Kidney (tissue), 14 donors: Measurements from ENCODE around the gene ABCA4. TPM values are rescaled to one million over a fixed set of nuclear protein-coding genes. Genes with fewer than 3 reads are reported as not detected.

Source experiments
- DNase-seq, 5 donors: peaks; one replicate each; pipeline ENCODE4 v3.0.0-alpha.2; 2013 to 2020
- FAIRE-seq: peaks from 2 replicates; lab custom pipeline; 2012; peaks lifted over from hg19 to GRCh38; lab: Jason Lieb, UNC
- H3K27ac ChIP-seq, 2 donors: one replicate each; pipeline ENCODE4 v1.7.0; 2013; ENCODE audit warnings: low read depth in 2 of 2, low read length in 2 of 2, inconsistent platforms in 1 of 2
- H3K27me3 ChIP-seq: one replicate; pipeline ENCODE4 v1.7.1; 2013; ENCODE audit warnings: low read length, inconsistent platforms; ENCODE audit not compliant: control insufficient read depth, insufficient read depth
- H3K36me3 ChIP-seq, 3 donors: one replicate each; pipeline versions ENCODE4 v1.7.0 to v1.7.1; 2013; ENCODE audit warnings: low read length in 3 of 3, control low read depth in 1 of 3, inconsistent platforms in 1 of 3; ENCODE audit not compliant: insufficient read depth in 3 of 3, control insufficient read depth in 2 of 3
- H3K4me1 ChIP-seq, 3 donors: one replicate each; pipeline versions ENCODE4 v1.7.0 to v1.7.1; 2013; ENCODE audit warnings: low read length in 3 of 3, inconsistent platforms in 1 of 3, low read depth in 1 of 3; ENCODE audit not compliant: control insufficient read depth in 2 of 3, insufficient read depth in 2 of 3
- H3K4me3 ChIP-seq, 3 donors: one replicate each; pipeline versions ENCODE4 v1.7.0 to v1.8.1; 2013; ENCODE audit warnings: low read length in 3 of 3, control low read depth in 1 of 3, inconsistent platforms in 1 of 3
- H3K9ac ChIP-seq, 3 donors: one replicate each; pipeline versions ENCODE4 v1.7.0 to v1.7.1; 2013; ENCODE audit warnings: low read length in 3 of 3, control low read depth in 1 of 3, inconsistent platforms in 1 of 3
- H3K9me3 ChIP-seq, 3 donors: one replicate each; pipeline versions ENCODE4 v1.7.0 to v1.7.1; 2013; ENCODE audit warnings: low read length in 3 of 3, control low read depth in 1 of 3, inconsistent platforms in 1 of 3; ENCODE audit not compliant: control insufficient read depth in 2 of 3, insufficient read depth in 1 of 3
- intact Hi-C: fragments of 100-400 bp; cut with DNase I; formaldehyde crosslinking; loops from one replicate; pipeline ENCODE4 v1.11.1; 2022
- polyA plus RNA-seq: library from polyadenylated mRNA; stranded (reverse); fragments of 350-450 nt; fragmentation: Illumina TruSeq; extraction: RNeasy Lipid Tissue Mini Kit (QIAGEN cat#74804); gene quantifications from one replicate; pipeline ENCODE4 v1.2.3, GENCODE V29; 2014; ENCODE audit warnings: low read depth, low replicate concordance; ENCODE audit not compliant: insufficient read depth
- total RNA-seq: library from RNA; stranded (reverse); fragmentation: NEBNext Ultra II Directional; extraction: Animal tissue kit (Norgen Biotek cat#: 25700); gene quantifications from one replicate; pipeline ENCODE4 v1.2.1, GENCODE V29; 2021
- TF ChIP-seq, protein P1 (sequence below): IDR thresholded peaks from 3 replicates; pipeline ENCODE4 v1.5.1; 2012; ENCODE audit warnings: mild to moderate bottlenecking, moderate library complexity, borderline replicate concordance; ENCODE audit not compliant: insufficient read depth; ENCODE audit errors: extremely low read depth
- donor health status: control.
- donor health status: control.
- donor health status: control.
- donor health status: control.
- donor health status: control.
- donor health status: DM: yes; HTN: yes; CAD: no.
- donor health status: Normal renal cell carcinoma (clear cell type).

ABCA4 gene
- total and polyA plus RNA-seq, 2 donors from 2014 or later = 1.5 to 2.1 TPM

DNA sequence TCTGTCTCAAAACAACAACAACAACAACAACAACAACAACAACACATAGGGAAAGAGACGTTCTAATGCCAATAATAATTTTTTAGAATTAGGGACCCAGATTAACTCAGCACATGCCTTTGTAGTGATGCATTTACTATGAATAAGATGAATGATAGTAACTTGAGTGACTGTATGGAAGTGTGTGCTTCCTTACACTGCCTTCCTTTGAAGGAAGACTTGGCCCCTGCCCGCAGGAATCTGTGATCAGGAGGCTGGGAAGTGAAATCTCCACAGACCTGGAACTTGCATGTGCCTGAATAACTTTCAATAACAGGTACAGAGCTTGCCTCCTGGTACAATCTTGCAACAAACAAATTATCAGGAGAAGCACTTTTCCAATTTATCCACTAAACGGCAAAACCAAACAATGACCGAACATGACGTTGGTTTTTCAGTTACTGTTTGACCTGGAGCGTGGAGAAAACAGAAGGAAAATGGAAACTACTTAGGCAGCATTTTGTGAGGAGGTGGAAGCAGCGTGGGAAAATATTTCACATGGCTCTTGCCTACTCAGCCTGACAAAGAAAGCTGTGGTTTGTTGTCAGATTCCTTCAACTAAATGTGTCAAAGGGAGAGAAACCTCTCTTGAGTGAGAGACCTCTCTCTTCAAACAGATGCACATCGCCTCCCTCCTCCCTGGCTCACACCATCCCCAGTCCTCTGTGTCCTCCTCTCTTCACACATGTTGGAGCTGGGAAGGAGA, 10.1 kb upstream of the ABCA4 start:
- intact Hi-C loops = no loop called here
- TF ChIP-seq, protein P1, sequence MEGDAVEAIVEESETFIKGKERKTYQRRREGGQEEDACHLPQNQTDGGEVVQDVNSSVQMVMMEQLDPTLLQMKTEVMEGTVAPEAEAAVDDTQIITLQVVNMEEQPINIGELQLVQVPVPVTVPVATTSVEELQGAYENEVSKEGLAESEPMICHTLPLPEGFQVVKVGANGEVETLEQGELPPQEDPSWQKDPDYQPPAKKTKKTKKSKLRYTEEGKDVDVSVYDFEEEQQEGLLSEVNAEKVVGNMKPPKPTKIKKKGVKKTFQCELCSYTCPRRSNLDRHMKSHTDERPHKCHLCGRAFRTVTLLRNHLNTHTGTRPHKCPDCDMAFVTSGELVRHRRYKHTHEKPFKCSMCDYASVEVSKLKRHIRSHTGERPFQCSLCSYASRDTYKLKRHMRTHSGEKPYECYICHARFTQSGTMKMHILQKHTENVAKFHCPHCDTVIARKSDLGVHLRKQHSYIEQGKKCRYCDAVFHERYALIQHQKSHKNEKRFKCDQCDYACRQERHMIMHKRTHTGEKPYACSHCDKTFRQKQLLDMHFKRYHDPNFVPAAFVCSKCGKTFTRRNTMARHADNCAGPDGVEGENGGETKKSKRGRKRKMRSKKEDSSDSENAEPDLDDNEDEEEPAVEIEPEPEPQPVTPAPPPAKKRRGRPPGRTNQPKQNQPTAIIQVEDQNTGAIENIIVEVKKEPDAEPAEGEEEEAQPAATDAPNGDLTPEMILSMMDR = no peak
- Histone ChIP-seq H3K4me3 (no peak overlapping the region), H3K4me1 (peaks cover 0 to 2% (median 2%) of the 10 kb centered on the region in 3 donors), H3K9me3 (no peaks in the 10 kb centered on the region), H3K27me3 (no peaks in the 10 kb centered on the region), H3K27ac (no peak overlapping the region), H3K9ac (peak overlapping the region in 1 of 3 donors; percentile 42), H3K36me3 (no peaks in the 10 kb centered on the region)
- FAIRE-seq (no peak), DNase-seq (peak in 1 of 5 donors; percentile 68)

DNA sequence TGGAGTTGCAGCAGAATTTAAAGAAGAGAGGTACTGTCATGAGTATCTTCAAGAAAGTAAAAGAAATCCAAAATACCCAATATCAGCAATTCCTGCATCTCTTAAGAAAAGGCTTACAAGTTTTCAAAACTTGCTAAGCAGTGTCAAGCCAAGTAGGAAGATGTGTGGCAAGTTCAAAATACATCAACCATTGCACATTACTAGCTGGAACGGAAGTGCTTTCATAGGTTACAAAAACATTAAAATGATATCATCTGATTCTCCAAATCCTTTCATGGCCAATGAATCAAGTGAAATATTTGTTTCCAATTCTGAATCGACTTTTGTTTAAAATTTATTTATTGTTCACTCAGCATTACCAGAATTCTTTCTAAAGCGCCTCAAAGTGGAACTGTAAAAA, 5.7 kb upstream of the ABCA4 start:
- TF ChIP-seq, protein P1 = no peak
- no peak overlapping the region for H3K9ac ChIP-seq
- FAIRE-seq = no peak
- no peak overlapping the region for H3K27ac ChIP-seq
- H3K9me3 ChIP-seq = no peaks in the 10 kb centered on the region
- H3K4me3 ChIP-seq = no peak overlapping the region
- H3K27me3 ChIP-seq = no peaks in the 10 kb centered on the region
- no peaks in the 10 kb centered on the region for H3K36me3 ChIP-seq
- intact Hi-C loops = no loop called here
- DNase-seq = no peak
- peaks cover 0 to 10% (median 2%) of the 10 kb centered on the region in 3 donors for H3K4me1 ChIP-seq

DNA sequence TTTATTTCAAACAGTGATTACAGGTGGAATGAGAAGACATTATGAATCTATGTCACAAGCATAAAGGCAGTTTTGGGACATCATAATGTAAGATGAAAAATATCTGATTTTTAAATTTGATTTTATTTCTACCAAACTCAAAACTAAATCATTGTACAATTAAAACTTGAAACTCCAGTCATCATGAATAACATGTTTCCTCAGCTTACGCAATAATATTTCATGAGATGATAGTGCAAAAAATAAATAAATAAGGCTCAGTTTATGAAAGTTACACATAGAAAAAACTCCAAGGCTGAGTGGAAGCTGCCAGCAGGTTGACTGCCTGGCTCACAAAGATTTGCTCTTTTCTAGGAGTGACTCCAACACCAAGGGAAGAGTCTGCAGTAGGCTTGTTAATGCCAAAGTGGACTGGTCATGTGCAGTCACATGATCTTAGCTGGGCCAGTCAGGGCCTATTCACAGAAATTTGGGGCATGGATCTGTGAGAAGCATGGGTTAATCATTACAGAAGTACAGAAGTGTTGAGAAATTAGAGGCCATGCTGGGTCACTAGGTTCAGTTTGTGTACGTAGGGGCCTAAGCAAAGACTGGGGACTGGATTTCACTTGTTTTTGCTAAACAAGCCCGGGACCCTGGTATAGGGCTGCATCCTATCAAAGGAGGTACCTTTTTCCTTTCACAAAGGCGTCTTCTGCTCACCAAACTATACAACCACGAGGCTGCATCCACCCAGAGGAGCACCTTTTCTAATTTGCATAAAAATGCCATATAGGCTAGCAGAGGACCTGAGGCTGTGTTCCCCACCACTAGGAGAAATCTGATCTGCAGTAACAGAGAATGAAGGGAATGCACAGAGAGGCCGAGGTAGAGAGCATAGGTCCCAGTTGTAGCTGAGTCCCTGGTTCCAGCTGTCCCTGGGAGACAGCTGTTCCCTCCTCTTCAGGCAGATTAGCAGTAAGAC, 4.9 kb upstream of the ABCA4 start:
- no peaks in the 10 kb centered on the region for H3K9me3 ChIP-seq
- TF ChIP-seq, protein P1 = no peak
- H3K27ac ChIP-seq = no peak overlapping the region
- FAIRE-seq (no peak), DNase-seq (peak in 3 of 5 donors; percentile 46 to 78 (median 76))
- no peaks in the 10 kb centered on the region for H3K36me3 ChIP-seq
- intact Hi-C loops = no loop called here
- H3K27me3 ChIP-seq = no peaks in the 10 kb centered on the region
- H3K4me1 ChIP-seq = peaks cover 0 to 10% (median 4%) of the 10 kb centered on the region in 3 donors
- H3K4me3 ChIP-seq = no peak overlapping the region
- H3K9ac ChIP-seq = no peak overlapping the region
